Measurements from ENCODE around the gene FBXW11. TPM values are rescaled to one million over a fixed set of nuclear protein-coding genes. Genes with fewer than 3 reads are reported as not detected.
"Not testable (repeated sequence)": the region's sequence is repeated elsewhere in the genome, so short reads cannot be mapped to it uniquely, and the experiment has no call there.

FBXW11 gene
- total RNA-seq, 1 donor from 2014 or later = 54.8 TPM

GRCh38 chr5:171951218-171951617 lies 55.2 kb downstream of the FBXW11 start:
- H3K27ac Mint-ChIP-seq (ENCODE audit: unreplicated experiment) = no peak overlapping the region
- H3K4me3 Mint-ChIP-seq (ENCODE audit: unreplicated experiment) = no peak overlapping the region
- TF ChIP-seq CTCF (IDR thresholded peaks at IDR 0.05) = no peak
- peaks cover 54% of the 10 kb centered on the region for H3K4me1 Mint-ChIP-seq (ENCODE audit: low read depth)
- no peaks in the 10 kb centered on the region for H3K27me3 Mint-ChIP-seq (ENCODE audit: low read depth)
- no peaks in the 10 kb centered on the region for H3K9me3 Mint-ChIP-seq (ENCODE audit: low read depth)
- H3K36me3 Mint-ChIP-seq (ENCODE audit: low read depth) = no peaks in the 10 kb centered on the region
- no peak for DNase-seq (ENCODE audit: low spot score)

DNA sequence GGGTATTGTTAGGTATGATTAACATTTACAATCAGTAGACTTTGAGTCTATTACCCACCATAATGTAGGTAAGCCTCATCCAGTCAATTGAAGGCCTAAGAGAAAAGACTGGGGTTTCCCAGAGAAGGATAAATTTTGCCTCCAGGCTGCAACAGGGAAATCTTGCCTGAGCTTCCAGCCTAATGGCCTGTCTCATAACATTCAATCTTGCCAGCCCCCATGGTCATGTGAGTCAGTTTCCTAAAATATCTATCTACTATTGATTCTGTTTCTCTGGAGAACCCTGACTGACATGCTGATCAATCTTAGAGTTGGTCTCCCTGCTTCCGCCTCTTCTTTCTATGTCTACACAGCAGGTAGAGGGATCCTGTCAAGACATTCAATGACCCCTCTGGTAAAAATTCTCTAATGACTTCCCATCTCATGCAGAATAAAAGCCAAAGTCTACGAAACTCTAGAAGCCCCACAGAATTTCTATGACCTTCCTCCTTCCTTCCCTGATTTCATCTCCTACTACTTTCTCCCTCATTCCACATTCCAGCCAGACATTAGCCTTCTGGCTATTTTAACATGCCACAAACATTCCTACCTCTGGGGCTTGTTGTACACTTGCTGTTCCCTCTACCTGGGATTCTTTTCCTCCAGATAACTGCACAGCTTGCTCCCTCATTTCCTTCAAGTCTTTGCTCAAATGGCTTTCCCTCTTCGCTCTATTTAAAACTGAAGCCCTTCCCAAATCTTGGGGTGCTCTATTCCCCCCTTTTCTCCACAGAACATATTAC lies 60.2 kb downstream of the FBXW11 start:
- peaks cover 28% of the 10 kb centered on the region for H3K4me1 Mint-ChIP-seq (ENCODE audit: low read depth)
- no peaks in the 10 kb centered on the region for H3K9me3 Mint-ChIP-seq (ENCODE audit: low read depth)
- H3K4me3 Mint-ChIP-seq (ENCODE audit: unreplicated experiment) = no peak overlapping the region
- TF ChIP-seq CTCF (IDR thresholded peaks at IDR 0.05) = peak; percentile 28
- H3K27ac Mint-ChIP-seq (ENCODE audit: unreplicated experiment) = peak overlapping the region; percentile 62
- H3K27me3 Mint-ChIP-seq (ENCODE audit: low read depth) = no peaks in the 10 kb centered on the region
- no peaks in the 10 kb centered on the region for H3K36me3 Mint-ChIP-seq (ENCODE audit: low read depth)
- DNase-seq (ENCODE audit: low spot score) = no peak

DNA sequence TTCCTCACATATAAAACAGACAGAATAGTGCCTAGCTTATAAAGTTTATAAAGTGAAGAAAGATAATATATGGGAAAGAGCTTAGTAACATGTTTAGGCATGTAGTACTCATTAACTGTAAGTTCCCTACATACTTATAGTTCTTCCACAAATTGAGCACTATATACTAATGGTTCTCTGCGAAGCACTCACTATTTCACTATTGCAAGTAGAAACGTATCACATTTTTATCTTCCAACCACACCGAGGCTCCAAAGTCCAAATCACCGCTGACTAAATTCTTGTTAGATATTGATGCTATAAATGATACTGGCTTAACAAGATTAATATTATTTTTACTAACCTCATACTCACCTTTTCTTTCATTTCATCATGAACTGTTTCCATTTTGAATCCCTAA lies 61.0 kb downstream of the FBXW11 start:
- Mint-ChIP-seq H3K9me3 (ENCODE audit: low read depth) (no peaks in the 10 kb centered on the region), H3K27me3 (ENCODE audit: low read depth) (no peaks in the 10 kb centered on the region), H3K36me3 (ENCODE audit: low read depth) (no peaks in the 10 kb centered on the region), H3K4me3 (ENCODE audit: unreplicated experiment) (no peak overlapping the region), H3K27ac (ENCODE audit: unreplicated experiment) (no peak overlapping the region), H3K4me1 (ENCODE audit: low read depth) (peaks cover 28% of the 10 kb centered on the region)
- no peak for TF ChIP-seq CTCF (IDR thresholded peaks at IDR 0.05)
- DNase-seq (ENCODE audit: low spot score) = no peak

GRCh38 chr5:171945066-171945465 lies 61.4 kb downstream of the FBXW11 start:
- peak overlapping the region; percentile 34 for H3K27ac Mint-ChIP-seq (ENCODE audit: unreplicated experiment)
- no peaks in the 10 kb centered on the region for H3K36me3 Mint-ChIP-seq (ENCODE audit: low read depth)
- H3K9me3 Mint-ChIP-seq (ENCODE audit: low read depth) = no peaks in the 10 kb centered on the region
- peaks cover 32% of the 10 kb centered on the region for H3K4me1 Mint-ChIP-seq (ENCODE audit: low read depth)
- H3K27me3 Mint-ChIP-seq (ENCODE audit: low read depth) = no peaks in the 10 kb centered on the region
- TF ChIP-seq CTCF (IDR thresholded peaks at IDR 0.05) = no peak
- DNase-seq (ENCODE audit: low spot score) = no peak
- H3K4me3 Mint-ChIP-seq (ENCODE audit: unreplicated experiment) = no peak overlapping the region

DNA sequence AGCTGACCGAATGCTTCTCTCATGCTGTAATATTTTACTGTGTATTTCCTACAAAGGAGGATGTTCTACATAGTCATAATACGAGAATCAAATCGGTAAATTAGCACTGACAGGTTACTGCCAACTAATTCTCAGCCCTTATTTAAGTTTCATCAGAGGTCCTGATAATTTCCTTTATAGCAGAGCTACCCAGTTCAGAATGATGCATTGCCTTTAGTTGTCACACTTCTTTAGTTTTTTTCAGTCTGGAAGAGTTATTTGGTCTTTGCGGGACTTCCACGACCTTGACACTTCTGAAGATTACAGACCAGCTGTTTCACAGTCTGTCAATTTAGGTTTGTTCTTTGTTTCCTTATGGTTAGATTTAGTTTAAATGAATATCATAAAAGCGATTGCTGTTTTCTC lies 64.3 kb downstream of the FBXW11 start:
- not testable (repeated sequence) for H3K4me3 Mint-ChIP-seq (ENCODE audit: unreplicated experiment); H3K27ac Mint-ChIP-seq (ENCODE audit: unreplicated experiment); H3K27me3 Mint-ChIP-seq (ENCODE audit: low read depth); H3K36me3 Mint-ChIP-seq (ENCODE audit: low read depth); H3K9me3 Mint-ChIP-seq (ENCODE audit: low read depth); DNase-seq (ENCODE audit: low spot score)
- peaks cover 26% of the 10 kb centered on the region for H3K4me1 Mint-ChIP-seq (ENCODE audit: low read depth)

- H3K27me3 Mint-ChIP-seq (ENCODE audit: low read depth); H3K4me3 Mint-ChIP-seq (ENCODE audit: unreplicated experiment); DNase-seq (ENCODE audit: low spot score); H3K36me3 Mint-ChIP-seq (ENCODE audit: low read depth); H3K9me3 Mint-ChIP-seq (ENCODE audit: low read depth); H3K27ac Mint-ChIP-seq (ENCODE audit: unreplicated experiment): not testable (repeated sequence)
- H3K4me1 Mint-ChIP-seq (ENCODE audit: low read depth) = peaks cover 26% of the 10 kb centered on the region
These were observed 64.8 kb downstream of the FBXW11 start for GRCh38 chr5:171941675-171942074.

- not testable (repeated sequence) for DNase-seq (ENCODE audit: low spot score); H3K27ac Mint-ChIP-seq (ENCODE audit: unreplicated experiment)
These were observed 65.2 kb downstream of the FBXW11 start for GRCh38 chr5:171941275-171941674.

More at GRCh38 chr5:171941275-171941674, 65.2 kb downstream of the FBXW11 start:
- peaks cover 23% of the 10 kb centered on the region for H3K4me1 Mint-ChIP-seq (ENCODE audit: low read depth)
- not testable (repeated sequence) for H3K9me3 Mint-ChIP-seq (ENCODE audit: low read depth); H3K4me3 Mint-ChIP-seq (ENCODE audit: unreplicated experiment); H3K36me3 Mint-ChIP-seq (ENCODE audit: low read depth); H3K27me3 Mint-ChIP-seq (ENCODE audit: low read depth)
